Sigmoid colon (tissue), 7 donors: Measurements from ENCODE around the gene CNTNAP1. TPM values are rescaled to one million over a fixed set of nuclear protein-coding genes. Genes with fewer than 3 reads are reported as not detected.

Source experiments
- DNase-seq: peaks from one replicate; pipeline ENCODE4 v3.0.0-alpha.2; 2019
- H3K27ac ChIP-seq, 4 donors: fragments of 200-600 bp; sonication (generic); one replicate each; pipeline ENCODE4 v1.5.1; 2016 to 2019; ENCODE audit warnings: mild to moderate bottlenecking in 1 of 4
- H3K27me3 ChIP-seq, 3 donors: fragments of 200-600 bp; sonication (generic); one replicate each; pipeline ENCODE4 v1.5.1; 2019; ENCODE audit warnings: mild to moderate bottlenecking in 1 of 3
- H3K36me3 ChIP-seq, 4 donors: fragments of 200-600 bp; sonication (generic); one replicate each; pipeline ENCODE4 v1.5.1; 2016 to 2019
- H3K4me1 ChIP-seq, 4 donors: fragments of 200-600 bp; sonication (generic); one replicate each; pipeline ENCODE4 v1.5.1; 2017 to 2019
- H3K4me3 ChIP-seq, 4 donors: fragments of 200-600 bp; sonication (generic); one replicate each; pipeline ENCODE4 v1.5.1; 2017 to 2019; ENCODE audit warnings: mild to moderate bottlenecking in 2 of 4, moderate library complexity in 1 of 4
- H3K9me3 ChIP-seq, 4 donors: fragments of 200-600 bp in 3 of 4; sonication (generic) in 3 of 4; one replicate each; pipeline versions ENCODE4 v1.5.1 to v1.6.1; 2013 to 2019
- EP300 ChIP-seq, 4 donors: sonication (generic); formaldehyde crosslinking; IDR thresholded peaks; one replicate each; pipeline ENCODE4 v1.6.1; 2017; ENCODE audit warnings: antibody characterized with exemption in 4 of 4
- POLR2A ChIP-seq, 2 donors: fragments of 450-650 bp; IDR thresholded peaks; one replicate each; pipeline ENCODE4 v1.6.1; 2016; ENCODE audit warnings: antibody characterized with exemption in 2 of 2, mild to moderate bottlenecking in 2 of 2, moderate library complexity in 2 of 2
- POLR2AphosphoS5 ChIP-seq, 4 donors: sonication (generic); formaldehyde crosslinking; IDR thresholded peaks; one replicate each; pipeline ENCODE4 v1.6.1; 2017; ENCODE audit warnings: antibody characterized with exemption in 4 of 4
- WGBS, 2 donors: extraction: QIAGEN DNeasy Blood & Tissue Kit; methylation state at CpG; one replicate each; pipeline ENCODE4 v1.1.7; 2013; 5-methylcytosine and 5-hydroxymethylcytosine counted together
- intact Hi-C: fragments of 100-400 bp; cut with DNase I; formaldehyde crosslinking; loops from one replicate; pipeline ENCODE4 v1.15.1; 2023
- polyA plus RNA-seq, 3 donors: library from polyadenylated mRNA; stranded (reverse); fragments of 200-250 nt; gene quantifications; one replicate each; pipeline ENCODE4 v1.2.3, GENCODE V29; 2013
- total RNA-seq, 4 donors: library from RNA; depleted of rRNA; stranded (reverse); fragments of >200 nt; gene quantifications; one replicate each; pipeline ENCODE4 v1.1.0, GENCODE V29; 2016
- TF ChIP-seq, protein P1 (sequence below), 4 experiments: fragments of 450-650 bp in 3 of 4; fragments of 200-600 bp in 1 of 4; IDR thresholded peaks; one replicate each; pipeline ENCODE4 v1.5.1; 2016 to 2019; ENCODE audit warnings: antibody characterized with exemption in 4 of 4, mild to moderate bottlenecking in 3 of 4, moderate library complexity in 2 of 4
- donor health status: healthy with polysubstance abuse.
- donor health status: Bipolar disorder and iron deficiency.
- donor health status: healthy.

CNTNAP1 gene
- total and polyA plus RNA-seq, 7 donors = under 0.01 to 46.8 (median 7.7) TPM

DNA sequence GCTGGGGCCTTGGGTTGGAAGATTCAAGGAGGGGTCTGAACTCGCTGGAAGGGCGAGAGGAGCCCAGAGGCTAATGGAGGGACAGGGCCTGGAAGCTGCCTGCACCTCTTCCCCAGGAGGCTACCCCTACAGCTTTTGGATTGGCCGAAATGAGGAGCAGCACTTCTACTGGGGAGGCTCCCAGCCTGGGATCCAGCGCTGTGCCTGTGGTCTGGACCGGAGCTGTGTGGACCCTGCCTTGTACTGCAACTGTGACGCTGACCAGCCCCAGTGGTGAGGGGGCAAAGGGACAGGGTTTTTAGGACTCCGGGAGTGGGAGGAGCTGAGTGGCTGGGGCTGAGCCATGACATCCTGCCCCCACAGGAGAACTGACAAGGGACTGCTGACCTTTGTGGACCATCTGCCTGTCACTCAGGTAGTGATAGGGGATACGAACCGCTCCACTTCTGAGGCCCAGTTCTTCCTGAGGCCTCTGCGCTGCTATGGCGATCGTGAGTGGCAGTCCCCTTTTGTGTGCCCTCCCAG is 8.8 kb downstream of the CNTNAP1 start:
- intact Hi-C loops = no loop called here
- no peaks in the 10 kb centered on the region for H3K9me3 ChIP-seq
- DNase-seq = no peak
- no peaks in the 10 kb centered on the region for H3K4me1 ChIP-seq
- no peak for TF ChIP-seq POLR2AphosphoS5 (IDR thresholded peaks at IDR 0.05)
- TF ChIP-seq POLR2A (IDR thresholded peaks at IDR 0.05) = no peak
- TF ChIP-seq, protein P1, sequence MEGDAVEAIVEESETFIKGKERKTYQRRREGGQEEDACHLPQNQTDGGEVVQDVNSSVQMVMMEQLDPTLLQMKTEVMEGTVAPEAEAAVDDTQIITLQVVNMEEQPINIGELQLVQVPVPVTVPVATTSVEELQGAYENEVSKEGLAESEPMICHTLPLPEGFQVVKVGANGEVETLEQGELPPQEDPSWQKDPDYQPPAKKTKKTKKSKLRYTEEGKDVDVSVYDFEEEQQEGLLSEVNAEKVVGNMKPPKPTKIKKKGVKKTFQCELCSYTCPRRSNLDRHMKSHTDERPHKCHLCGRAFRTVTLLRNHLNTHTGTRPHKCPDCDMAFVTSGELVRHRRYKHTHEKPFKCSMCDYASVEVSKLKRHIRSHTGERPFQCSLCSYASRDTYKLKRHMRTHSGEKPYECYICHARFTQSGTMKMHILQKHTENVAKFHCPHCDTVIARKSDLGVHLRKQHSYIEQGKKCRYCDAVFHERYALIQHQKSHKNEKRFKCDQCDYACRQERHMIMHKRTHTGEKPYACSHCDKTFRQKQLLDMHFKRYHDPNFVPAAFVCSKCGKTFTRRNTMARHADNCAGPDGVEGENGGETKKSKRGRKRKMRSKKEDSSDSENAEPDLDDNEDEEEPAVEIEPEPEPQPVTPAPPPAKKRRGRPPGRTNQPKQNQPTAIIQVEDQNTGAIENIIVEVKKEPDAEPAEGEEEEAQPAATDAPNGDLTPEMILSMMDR (IDR thresholded peaks at IDR 0.05) = no peak
- no peak for TF ChIP-seq EP300 (IDR thresholded peaks at IDR 0.05)
- no peak overlapping the region for H3K27ac ChIP-seq
- H3K27me3 ChIP-seq = no peaks in the 10 kb centered on the region
- no peak overlapping the region for H3K4me3 ChIP-seq
- H3K36me3 ChIP-seq = peaks cover 2 to 98% (median 26%) of the 10 kb centered on the region in 4 donors
- WGBS, 2 donors = 93 to 94% methylated on average over 12 of the region's 12 CpGs

DNA sequence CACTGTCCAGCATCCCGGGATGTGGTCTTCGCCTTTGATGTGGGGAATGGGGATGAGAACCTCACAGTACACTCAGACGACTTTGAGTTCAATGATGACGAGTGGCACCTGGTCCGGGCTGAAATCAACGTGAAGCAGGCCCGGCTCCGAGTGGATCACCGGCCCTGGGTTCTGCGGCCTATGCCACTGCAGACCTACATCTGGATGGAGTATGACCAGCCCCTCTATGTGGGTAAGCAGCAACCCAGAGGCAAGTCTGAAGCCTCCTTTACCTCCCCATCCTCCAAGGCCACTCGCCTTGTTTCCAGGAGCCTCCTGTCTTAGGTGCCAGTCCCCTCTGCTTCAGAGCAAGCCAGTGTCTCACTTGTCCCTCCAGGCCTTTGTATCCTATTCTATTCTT is 10.2 kb downstream of the CNTNAP1 start:
- Histone ChIP-seq H3K27ac (no peak overlapping the region), H3K36me3 (peaks cover 10 to 100% (median 34%) of the 10 kb centered on the region in 4 donors), H3K4me1 (no peaks in the 10 kb centered on the region), H3K27me3 (no peaks in the 10 kb centered on the region), H3K9me3 (no peaks in the 10 kb centered on the region), H3K4me3 (no peak overlapping the region)
- no peak for TF ChIP-seq POLR2AphosphoS5 (IDR thresholded peaks at IDR 0.05)
- no peak for TF ChIP-seq EP300 (IDR thresholded peaks at IDR 0.05)
- no peak for TF ChIP-seq POLR2A (IDR thresholded peaks at IDR 0.05)
- TF ChIP-seq, protein P1 (IDR thresholded peaks at IDR 0.05) = no peak
- intact Hi-C loops = no loop called here
- 90 to 92% methylated on average over 11 of the region's 11 CpGs for WGBS, 2 donors
- DNase-seq = no peak

DNA sequence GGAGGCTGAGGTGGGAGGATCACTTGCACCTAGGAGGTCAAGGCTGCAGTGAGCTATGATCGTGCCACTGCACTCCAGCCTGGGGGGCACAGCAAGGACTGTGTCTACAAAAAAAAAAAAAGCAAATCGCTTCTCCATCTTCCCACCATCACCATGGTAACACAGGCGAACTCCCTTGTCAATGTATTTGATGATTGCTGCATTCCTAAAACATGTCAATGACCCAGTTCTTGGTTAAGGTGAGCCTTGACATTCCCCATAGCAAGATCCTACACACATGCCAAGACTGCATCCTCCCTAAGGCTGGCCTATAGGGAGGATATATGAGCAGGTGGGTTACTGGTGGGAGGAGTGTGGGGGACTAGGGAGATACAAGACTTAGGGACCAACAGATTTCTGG is 12.2 kb downstream of the CNTNAP1 start:
- no peak for DNase-seq
- 92 to 94% methylated on average over 3 of the region's 3 CpGs for WGBS, 2 donors
- TF ChIP-seq POLR2A (IDR thresholded peaks at IDR 0.05) = no peak
- TF ChIP-seq POLR2AphosphoS5 (IDR thresholded peaks at IDR 0.05) = no peak
- TF ChIP-seq EP300 (IDR thresholded peaks at IDR 0.05) = no peak
- TF ChIP-seq, protein P1 (IDR thresholded peaks at IDR 0.05) = no peak
- intact Hi-C loops = no loop called here
- Histone ChIP-seq H3K27me3 (no peaks in the 10 kb centered on the region), H3K4me1 (peaks cover 0 to 13% (median 11%) of the 10 kb centered on the region in 4 donors), H3K36me3 (peaks cover 10 to 87% (median 34%) of the 10 kb centered on the region in 4 donors), H3K27ac (no peak overlapping the region), H3K4me3 (no peak overlapping the region), H3K9me3 (no peaks in the 10 kb centered on the region)

DNA sequence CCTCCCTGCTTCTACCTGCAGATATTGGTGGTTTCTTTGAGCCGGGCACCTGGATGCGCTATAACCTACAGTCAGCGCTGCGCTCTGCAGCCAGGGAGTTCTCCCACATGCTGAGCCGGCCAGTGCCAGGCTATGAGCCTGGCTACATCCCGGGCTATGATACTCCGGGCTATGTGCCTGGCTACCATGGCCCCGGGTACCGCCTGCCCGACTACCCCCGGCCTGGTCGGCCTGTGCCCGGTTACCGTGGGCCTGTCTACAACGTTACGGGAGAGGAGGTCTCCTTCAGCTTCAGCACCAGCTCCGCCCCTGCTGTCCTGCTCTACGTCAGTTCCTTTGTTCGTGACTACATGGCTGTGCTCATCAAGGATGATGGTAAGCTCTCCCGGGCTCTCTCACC is 13.2 kb downstream of the CNTNAP1 start:
- Histone ChIP-seq H3K36me3 (peaks cover 10 to 87% (median 30%) of the 10 kb centered on the region in 4 donors), H3K9me3 (no peaks in the 10 kb centered on the region), H3K27me3 (no peaks in the 10 kb centered on the region), H3K27ac (no peak overlapping the region), H3K4me1 (peaks cover 0 to 14% (median 12%) of the 10 kb centered on the region in 4 donors), H3K4me3 (no peak overlapping the region)
- WGBS, 2 donors = 94 to 95% methylated on average over 20 of the region's 20 CpGs
- no peak for TF ChIP-seq POLR2AphosphoS5 (IDR thresholded peaks at IDR 0.05)
- no peak for TF ChIP-seq EP300 (IDR thresholded peaks at IDR 0.05)
- TF ChIP-seq, protein P1 (IDR thresholded peaks at IDR 0.05) = no peak
- TF ChIP-seq POLR2A (IDR thresholded peaks at IDR 0.05) = no peak
- intact Hi-C loops = no loop called here
- DNase-seq = no peak
